BJ (cell line): ENCODE results near the gene FAM89B. TPM values are rescaled to one million over a fixed set of nuclear protein-coding genes. Genes with fewer than 3 reads are reported as not detected.

ENCODE experiments used
- CTCF ChIA-PET: fragments of 350-600 bp; formaldehyde crosslinking; extraction: SDS; loops from one replicate; lab custom pipeline; 2021; ENCODE audit warnings: antibody characterized with exemption, inconsistent platforms; lab: Yijun Ruan, JAX
- POLR2A ChIA-PET: fragments of 300-600 bp; sonication (Branson Sonifier 250); formaldehyde crosslinking; extraction: SDS; loops from one replicate; lab custom pipeline; 2021; ENCODE audit warnings: antibody characterized with exemption; lab: Charles Lee
- DNase-seq: peaks from one replicate; pipeline ENCODE4 v3.0.0-alpha.2; 2011; ENCODE audit warnings: low read depth
- H3K27me3 ChIP-seq: 2 replicates; pipeline ENCODE4 v1.6.0; 2011; ENCODE audit warnings: low read length; ENCODE audit not compliant: control insufficient read depth, insufficient read depth
- H3K36me3 ChIP-seq: 2 replicates; pipeline ENCODE4 v1.5.1; 2011; ENCODE audit warnings: low read length; ENCODE audit not compliant: control insufficient read depth, insufficient read depth
- H3K4me3 ChIP-seq: 2 replicates; pipeline ENCODE4 v1.5.1; 2011; ENCODE audit warnings: low read depth, mild to moderate bottlenecking, control low read depth, low read length
- polyA plus RNA-seq: library from polyadenylated mRNA; depleted of rRNA; stranded (reverse); fragments of >200 nt; gene quantifications from 2 replicates; pipeline ENCODE4 v1.2.3, GENCODE V29; 2011
- TF ChIP-seq, protein P1 (sequence below): IDR thresholded peaks from 2 replicates; pipeline ENCODE4 v1.5.1; 2011; ENCODE audit warnings: low read depth, mild to moderate bottlenecking, control low read depth, inconsistent platforms, low read length, moderate library complexity; ENCODE audit not compliant: insufficient read depth

Gene FAM89B
- polyA plus RNA-seq, 1 experiment, result 56.9 TPM

DNA sequence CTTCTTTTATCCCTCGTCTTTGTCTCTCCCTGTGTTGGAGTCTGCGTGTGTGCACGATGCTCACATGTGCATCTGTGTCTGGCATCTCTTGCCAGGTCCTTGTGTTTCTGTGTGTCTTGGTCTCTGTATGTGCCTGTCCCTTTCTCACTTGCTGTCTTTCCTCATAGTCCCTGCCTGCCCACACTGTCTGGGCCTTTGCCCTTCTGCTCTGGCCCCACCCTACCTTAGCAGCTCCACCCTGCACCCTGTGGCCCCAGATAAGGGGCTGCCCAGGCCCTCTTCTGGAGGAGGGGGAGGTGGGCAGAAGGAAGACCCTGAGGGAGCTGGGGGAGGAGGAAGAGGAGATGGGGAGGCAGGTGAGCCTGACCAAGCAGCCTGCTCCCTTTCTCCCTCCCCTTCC is 6.3 kb downstream of the FAM89B start:
- POLR2A ChIA-PET, result interaction anchor here (0.6 kb wide), 1 partner anchor 160 kb away, joined by 3 read pairs; no protein-coding TSS in a partner anchor
- H3K4me3 ChIP-seq, result no peak overlapping the region
- CTCF ChIA-PET, result interaction anchor here (0.7 kb wide), 1 partner anchor 27 kb away, joined by 3 read pairs; no protein-coding TSS in a partner anchor
- no peaks in the 10 kb centered on the region for H3K27me3 ChIP-seq
- no peak for DNase-seq
- TF ChIP-seq, protein P1, sequence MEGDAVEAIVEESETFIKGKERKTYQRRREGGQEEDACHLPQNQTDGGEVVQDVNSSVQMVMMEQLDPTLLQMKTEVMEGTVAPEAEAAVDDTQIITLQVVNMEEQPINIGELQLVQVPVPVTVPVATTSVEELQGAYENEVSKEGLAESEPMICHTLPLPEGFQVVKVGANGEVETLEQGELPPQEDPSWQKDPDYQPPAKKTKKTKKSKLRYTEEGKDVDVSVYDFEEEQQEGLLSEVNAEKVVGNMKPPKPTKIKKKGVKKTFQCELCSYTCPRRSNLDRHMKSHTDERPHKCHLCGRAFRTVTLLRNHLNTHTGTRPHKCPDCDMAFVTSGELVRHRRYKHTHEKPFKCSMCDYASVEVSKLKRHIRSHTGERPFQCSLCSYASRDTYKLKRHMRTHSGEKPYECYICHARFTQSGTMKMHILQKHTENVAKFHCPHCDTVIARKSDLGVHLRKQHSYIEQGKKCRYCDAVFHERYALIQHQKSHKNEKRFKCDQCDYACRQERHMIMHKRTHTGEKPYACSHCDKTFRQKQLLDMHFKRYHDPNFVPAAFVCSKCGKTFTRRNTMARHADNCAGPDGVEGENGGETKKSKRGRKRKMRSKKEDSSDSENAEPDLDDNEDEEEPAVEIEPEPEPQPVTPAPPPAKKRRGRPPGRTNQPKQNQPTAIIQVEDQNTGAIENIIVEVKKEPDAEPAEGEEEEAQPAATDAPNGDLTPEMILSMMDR, result no peak
- peaks cover 28% of the 10 kb centered on the region for H3K36me3 ChIP-seq

DNA sequence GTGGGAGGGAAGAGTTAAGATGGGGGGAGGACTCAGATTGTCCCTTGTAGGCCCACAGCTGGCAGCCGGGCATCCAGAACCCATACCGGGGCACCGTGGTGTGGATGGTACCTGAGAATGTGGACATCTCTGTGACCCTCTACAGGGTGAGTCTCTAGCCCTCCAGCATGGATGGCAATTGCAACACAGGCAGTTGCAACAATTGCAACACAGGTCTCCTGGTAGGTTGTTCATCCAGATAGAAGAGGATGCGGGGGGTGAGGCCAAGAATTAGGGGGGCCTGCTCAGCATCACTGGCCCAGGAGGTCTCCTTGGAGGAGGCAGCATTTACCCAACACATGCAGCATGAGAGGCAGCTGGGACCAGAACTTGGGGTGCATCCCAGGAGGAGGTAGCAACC is 7.0 kb downstream of the FAM89B start:
- ChIA-PET CTCF (no interaction called here), POLR2A (no interaction called here)
- no peaks in the 10 kb centered on the region for H3K27me3 ChIP-seq
- TF ChIP-seq, protein P1, result no peak
- DNase-seq, result no peak
- H3K36me3 ChIP-seq, result peaks cover 28% of the 10 kb centered on the region
- H3K4me3 ChIP-seq, result no peak overlapping the region

DNA sequence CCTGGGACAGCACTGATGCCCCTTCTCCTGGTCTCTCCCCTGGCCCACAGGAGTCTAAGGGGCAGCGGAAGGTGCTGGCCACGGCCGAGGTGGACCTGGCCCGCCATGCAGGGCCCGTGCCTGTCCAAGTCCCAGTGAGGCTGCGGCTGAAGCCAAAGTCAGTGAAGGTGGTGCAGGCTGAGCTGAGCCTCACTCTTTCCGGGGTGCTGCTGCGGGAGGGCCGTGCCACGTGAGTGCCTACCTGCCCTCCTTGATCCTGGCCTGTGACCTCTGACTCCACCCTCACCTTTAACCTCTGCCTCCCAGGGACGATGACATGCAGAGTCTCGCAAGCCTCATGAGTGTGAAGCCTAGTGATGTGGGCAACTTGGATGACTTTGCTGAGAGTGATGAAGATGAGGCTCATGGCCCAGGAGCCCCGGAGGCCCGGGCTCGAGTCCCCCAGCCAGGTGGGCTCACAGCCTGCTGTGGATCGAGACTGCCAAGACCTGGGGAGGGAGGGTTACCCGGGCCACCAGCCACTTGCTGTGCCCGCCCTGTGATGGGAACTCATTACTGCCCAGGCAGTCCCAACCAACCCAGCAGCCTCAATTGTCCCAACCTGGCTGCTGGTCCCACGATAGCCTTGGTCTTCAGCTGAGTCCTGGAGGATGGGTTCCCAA is 7.8 kb downstream of the FAM89B start:
- peaks cover 28% of the 10 kb centered on the region for H3K36me3 ChIP-seq
- DNase-seq, result no peak
- ChIA-PET CTCF (interaction anchor here (0.5 to 1.4 kb wide), 2 partner anchors 13 to 40 kb away, joined by 3 to 4 read pairs; no protein-coding TSS in a partner anchor), POLR2A (no interaction called here)
- H3K27me3 ChIP-seq, result no peaks in the 10 kb centered on the region
- TF ChIP-seq, protein P1, result no peak
- no peak overlapping the region for H3K4me3 ChIP-seq

DNA sequence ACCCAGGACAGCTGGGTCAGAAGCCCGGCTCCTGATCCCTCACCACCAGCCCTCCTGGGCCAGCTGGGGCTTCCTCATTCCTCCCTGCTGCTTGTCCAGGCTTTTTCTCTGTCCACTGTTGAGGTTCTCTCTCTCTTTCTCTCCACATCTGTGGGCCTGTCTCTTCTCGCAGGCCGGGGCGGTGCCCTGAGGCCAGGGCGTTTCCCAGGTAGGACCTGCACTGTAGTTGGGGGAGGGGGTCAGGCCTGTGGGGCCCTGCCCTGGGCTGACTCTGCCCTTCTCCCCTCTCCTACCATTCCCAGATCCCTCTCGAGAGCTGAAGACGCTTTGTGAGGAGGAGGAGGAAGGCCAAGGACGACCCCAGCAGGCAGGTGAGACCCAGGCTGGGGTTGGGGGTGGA is 8.4 kb downstream of the FAM89B start:
- no peak for DNase-seq
- H3K36me3 ChIP-seq, result peaks cover 30% of the 10 kb centered on the region
- CTCF ChIA-PET, result interaction anchor here (0.5 to 1.4 kb wide), 2 partner anchors 14 to 40 kb away, joined by 3 to 4 read pairs; no protein-coding TSS in a partner anchor
- no peaks in the 10 kb centered on the region for H3K27me3 ChIP-seq
- POLR2A ChIA-PET, result no interaction called here
- H3K4me3 ChIP-seq, result no peak overlapping the region
- TF ChIP-seq, protein P1, result no peak

DNA sequence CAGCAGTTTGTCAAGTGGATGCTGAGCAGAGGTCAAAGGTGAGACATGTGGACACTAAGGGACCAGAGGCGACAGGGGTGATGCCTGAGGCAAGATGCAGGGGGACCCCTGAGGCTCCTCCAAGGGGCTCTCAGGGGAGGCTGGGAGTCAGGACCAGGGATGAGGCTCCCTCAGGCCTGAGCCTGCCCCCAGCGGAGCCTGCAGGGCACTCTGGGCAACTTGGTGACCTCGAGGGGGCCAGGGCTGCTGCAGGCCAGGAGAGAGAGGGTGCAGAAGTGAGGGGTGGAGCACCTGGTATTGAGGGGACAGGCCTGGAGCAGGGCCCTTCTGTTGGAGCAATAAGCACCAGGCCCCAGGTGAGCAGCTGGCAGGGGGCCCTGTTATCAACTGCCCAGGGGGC is 9.6 kb downstream of the FAM89B start:
- ChIA-PET POLR2A (no interaction called here), CTCF (interaction anchor here (1.0 to 2.8 kb wide), 3 partner anchors 9 to 42 kb away, joined by 3 to 10 read pairs (median 5); partner anchors contain the start of gene FAM89B)
- peaks cover 30% of the 10 kb centered on the region for H3K36me3 ChIP-seq
- TF ChIP-seq, protein P1, result no peak
- DNase-seq, result no peak
- no peaks in the 10 kb centered on the region for H3K27me3 ChIP-seq
- no peak overlapping the region for H3K4me3 ChIP-seq
